Epithelial cell of prostate (primary cell): ENCODE results near the gene GRID1.

Experiments used
- DNase-seq: peaks from one replicate; pipeline ENCODE4 v3.0.0-alpha.2; 2011; ENCODE audit warnings: low read depth, low spot score
- H3K27ac ChIP-seq: fragments of 450-650 bp; 2 replicates; pipeline ENCODE4 v1.5.1; 2017; ENCODE audit warnings: mild to moderate bottlenecking

GRID1 gene

DNA sequence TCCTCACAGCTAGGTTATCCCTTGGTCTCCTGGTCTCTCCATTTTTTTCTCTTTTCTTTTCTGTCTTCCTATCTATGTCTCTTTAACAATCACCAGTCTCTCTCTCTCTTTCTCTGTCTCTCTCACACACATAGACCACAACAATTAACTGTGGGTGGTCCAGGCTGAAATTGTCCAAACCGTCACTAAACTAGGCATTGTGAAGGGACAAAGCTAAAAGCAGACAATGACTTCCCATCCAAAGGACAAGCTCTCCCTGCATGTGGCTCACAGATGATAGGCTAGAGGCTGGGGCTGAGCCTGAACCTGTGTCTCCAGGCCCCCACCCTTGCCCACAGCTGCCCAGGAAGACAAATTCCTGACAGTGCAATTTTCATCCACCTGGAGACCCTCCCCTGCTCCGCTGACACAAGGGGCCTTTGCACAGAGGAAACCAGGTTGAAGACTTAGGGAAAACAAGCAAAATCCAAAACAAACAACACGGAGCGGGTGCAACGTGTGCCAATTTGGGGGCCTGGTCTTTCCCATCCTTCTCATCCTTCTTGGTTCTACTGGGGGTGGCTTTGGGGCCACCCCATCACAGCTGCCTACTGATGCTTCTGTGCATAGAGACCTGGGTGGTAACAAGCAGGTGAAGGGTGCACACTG, 755.4 kb downstream of the GRID1 start:
- no peak for DNase-seq
- H3K27ac ChIP-seq, result no peak overlapping the region

DNA sequence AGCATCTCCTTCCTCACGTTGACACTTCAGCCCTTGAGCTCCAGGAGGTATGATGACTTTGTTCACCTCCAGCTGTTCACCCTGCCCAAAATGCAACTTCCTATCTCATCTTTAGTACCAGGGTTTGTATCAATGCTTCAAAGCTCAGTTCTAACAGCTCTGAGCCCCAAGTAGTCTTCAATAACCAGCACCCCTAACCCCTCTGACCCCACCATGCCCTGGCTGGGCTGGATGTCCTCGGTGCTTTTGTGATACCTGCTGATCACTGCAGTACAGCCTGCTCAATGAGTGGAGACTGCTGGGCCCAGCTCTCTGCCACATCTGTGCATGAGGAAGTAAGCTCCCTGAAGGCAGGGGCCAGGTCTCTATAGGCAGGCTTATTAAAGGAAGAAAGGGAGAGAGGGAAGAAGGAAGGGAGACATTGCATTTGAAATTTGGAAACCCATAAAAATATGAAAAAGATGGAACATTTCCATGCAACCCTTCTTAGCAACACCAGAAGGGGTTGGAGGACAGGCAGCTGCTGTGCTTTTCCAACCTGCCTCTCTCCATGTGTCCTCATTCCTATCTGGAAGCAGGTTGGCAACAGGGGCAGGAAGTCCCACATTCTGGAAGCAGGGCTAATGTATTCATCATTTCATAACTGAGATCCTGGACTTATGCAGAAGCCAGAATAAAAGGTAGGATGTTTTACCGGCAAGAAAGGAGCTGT, 756.1 kb downstream of the GRID1 start:
- no peak for DNase-seq
- H3K27ac ChIP-seq, result no peak overlapping the region

DNA sequence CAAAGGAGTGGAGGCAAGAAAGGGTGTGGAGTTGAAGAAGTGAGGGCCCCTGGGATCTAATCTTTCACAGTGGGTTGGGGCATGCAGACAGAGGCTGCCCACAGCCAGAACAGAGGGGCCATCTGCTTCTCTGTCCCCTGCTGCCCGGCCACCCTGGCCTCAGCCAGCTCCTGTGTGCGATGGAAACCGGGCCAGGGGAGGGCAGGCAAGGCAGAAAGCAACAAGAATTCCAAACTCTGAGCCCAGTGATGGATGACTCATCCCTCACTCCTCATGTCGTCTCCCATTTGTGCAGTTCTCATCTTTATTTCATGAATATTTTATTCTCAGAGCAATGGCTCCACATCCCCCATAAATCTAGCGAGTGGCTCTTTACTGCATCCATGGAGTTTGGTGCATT, 757.1 kb downstream of the GRID1 start:
- DNase-seq, result no peak
- no peak overlapping the region for H3K27ac ChIP-seq

DNA sequence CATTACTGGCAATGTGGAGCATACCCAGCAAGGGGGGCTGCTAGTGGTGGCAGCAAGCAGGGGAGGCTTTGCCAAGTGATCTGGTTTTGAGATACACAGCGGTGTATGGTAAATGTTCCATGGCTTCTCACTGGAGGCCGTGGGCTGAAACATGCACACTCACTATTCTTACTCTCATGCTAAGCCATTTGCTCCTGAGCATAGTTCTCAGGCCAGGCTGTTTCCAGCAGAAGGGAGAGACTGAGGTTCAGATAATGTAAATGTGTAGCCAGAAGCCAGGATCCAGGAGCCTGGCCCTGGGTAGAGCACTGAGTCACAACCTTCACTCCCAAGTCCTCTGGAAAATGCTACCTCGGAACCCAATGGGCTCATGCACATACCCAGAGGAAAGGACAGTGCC, 757.9 kb downstream of the GRID1 start:
- DNase-seq, result no peak
- no peak overlapping the region for H3K27ac ChIP-seq

DNA sequence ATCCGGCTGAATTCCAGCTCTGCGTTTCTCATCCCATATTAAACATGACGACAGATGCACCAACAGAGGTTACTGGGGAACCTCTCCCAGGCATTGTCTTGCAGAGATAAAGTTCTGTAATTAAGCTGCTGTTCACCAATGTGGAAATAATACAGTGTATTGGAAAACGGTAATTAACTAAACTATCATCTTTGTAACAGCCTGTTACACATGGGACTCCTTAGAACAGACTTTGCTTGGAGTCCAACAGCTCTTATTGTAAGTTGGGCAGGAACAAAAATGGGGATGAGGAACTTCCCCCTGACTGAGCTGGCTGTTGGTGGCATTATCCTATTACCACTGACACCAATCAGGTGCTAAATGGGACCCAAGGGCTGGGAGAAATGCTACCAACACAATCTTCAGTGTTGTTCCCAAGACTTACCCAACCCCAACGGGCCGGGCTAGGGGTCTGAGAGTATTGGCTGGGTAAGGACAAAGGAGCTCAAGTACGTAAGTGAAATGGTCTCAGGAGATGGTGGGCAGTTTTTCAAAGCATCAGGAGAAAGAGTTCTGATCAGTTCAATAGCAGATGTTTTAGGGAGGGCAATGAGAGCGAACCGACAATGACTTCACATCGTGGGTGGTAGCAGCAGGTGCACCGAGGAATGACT, 759.4 kb downstream of the GRID1 start:
- DNase-seq, result no peak
- H3K27ac ChIP-seq, result no peak overlapping the region

DNA sequence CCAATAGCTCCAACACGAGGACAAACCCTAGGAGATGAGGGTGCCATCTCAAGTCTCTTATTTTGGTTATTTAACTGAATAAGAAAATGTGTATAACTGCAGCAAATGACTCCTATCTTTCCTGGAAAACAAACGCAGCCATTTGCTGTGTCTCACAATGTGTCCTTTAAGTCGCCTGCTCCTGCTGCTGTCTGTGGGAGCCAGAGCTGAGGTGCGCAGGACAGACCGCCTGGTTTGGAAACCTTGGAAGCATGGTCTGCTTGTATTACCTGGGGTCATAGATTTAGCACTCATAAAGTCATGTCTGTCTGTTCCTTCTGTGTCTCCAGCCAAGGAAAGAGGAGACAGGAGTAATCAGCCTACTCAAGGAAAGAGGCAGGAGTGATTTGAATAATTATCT, 760.2 kb downstream of the GRID1 start:
- no peak overlapping the region for H3K27ac ChIP-seq
- no peak for DNase-seq

DNA sequence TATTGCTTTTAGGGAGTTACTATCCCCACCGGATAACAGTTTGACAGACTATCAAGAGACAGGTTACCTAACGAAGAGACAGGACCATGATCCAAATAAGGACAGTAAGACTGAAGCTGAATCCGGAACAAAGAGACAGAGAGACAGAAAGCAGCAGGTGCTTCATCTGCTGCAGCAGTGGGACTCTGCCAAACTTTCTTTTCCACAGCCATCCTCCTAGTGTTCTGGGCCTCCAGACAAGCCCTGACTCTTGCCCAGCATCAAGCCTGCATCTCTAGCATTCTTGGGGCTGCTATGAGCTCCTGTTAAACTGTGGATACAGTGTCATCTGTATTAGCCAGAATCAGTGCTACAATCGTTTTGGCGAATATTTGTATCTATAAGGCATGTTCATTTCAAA, 761.7 kb downstream of the GRID1 start:
- H3K27ac ChIP-seq, result no peak overlapping the region
- no peak for DNase-seq

DNA sequence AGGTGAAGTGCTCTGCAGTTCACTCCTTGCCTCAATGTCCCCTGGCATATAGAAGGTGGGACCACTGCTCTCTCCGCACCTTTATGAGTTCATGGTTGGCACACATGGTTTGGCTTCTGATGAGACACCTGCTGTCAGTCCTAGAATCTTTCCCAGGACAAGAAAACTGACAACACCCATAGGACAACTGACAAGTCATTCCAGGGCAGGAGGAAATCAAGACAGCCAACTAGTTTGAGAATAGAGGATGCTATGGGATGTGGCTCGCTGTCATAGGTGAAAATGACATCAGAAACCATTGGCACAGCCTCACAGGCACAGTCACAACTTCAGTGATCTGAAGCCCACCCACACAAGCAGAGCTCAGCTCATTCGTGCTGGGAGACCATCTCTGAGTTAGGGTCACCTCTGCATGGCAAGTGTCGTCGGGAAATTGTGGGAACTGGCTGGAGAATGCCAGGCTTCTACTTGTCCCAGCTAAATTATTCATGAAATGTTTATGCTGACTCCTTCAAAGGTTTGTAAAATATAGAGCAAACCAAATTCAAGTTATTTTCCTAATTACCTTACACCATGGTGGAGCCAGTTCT, 762.4 kb downstream of the GRID1 start:
- DNase-seq, result no peak
- no peak overlapping the region for H3K27ac ChIP-seq

DNA sequence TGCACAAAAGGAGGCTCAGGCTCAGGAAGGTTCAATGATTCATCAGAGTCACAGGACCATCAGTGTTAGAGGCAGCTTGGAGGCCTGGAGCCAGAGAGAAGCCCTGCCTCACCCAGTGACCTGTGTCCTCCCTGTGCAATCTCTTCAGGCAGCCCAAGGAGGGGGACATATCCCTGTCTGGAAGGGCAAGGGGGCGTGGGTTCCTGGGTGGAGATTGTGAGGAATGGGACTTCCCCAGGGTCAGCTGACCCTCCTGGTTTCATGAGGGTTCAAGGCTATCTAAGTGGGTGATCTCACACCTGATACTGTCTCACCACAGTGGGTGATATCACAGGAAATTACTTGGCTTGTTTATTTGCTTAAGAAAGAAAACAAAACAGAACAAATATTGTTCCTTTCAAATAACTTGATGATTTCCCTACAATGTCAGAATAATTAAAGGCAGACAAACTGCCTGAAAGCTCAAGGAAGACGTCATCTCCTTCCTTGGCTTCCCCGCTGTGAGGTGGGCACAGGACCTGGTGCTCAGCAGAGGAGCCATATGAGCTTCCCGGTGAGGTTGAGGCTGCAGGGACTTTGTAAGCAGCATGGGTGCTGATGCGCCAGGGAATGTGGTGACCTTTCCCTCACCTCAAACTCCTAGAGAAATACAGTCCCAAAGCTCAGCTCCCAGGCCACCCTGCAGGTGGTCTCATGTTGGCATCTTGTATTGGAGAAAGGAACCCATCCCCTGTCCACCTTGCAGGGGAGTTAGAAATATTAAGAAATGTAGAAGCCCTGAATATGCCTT, 763.2 kb downstream of the GRID1 start:
- no peak for DNase-seq
- H3K27ac ChIP-seq, result no peak overlapping the region

DNA sequence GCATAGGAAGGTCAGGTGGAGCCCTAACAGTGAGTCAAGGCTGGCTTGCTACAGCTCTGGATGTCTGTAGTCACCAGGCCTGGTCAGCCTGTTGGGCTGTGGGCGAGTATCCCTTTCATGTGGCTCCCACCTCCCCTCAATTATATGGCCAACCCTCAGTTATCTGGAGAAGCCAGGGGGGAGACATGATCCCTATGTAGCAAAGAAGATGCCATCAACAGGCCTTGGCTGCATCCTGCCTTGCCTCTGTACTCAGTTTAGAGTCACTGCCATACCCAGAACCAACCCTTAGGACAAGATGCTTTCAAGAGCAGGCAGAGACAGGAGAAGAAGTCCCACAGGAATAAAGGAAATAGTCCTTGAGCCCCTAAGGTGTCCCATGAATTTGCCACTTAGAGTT, 763.9 kb downstream of the GRID1 start:
- no peak for DNase-seq
- no peak overlapping the region for H3K27ac ChIP-seq

DNA sequence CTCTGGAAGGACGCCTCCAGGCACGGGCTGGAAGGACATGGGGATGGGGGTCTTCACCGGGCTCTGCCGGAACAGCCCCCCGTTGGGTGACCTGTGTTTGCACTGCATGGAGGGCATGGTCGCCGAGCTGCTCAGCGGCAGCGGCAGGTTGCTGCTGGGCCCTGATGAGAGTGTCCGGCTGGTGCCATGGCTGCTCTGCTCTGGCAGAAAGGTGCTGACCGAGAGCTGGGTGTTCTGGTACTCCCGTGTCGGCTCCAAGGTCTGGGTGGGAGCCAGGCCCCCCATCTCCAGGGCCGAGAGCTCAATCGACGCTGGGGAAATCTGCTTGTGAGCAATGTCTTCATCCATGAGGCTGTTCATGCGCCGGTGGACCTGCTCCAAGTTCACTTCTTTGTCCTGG, 764.3 kb downstream of the GRID1 start:
- no peak for DNase-seq
- H3K27ac ChIP-seq, result no peak overlapping the region

DNA sequence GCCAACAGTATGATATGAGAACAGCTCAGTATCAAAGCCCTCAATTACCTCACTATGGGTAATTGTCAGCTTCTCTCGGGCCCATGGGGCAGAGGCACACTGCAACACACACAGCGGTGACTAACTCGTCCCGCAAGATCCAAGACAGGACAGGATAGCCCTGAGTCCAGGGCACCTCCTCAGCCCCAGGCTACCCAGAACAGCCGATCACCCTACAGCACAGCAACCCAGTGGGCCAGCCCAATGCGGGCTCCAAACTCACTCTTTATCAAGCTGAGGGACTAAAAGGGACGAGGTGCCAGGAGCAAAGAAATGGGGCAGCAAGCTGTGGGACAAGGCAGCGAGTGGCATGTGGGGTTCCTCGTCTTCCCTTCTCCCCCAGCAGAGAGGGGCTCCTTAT, 765.1 kb downstream of the GRID1 start:
- DNase-seq, result no peak
- H3K27ac ChIP-seq, result no peak overlapping the region

DNA sequence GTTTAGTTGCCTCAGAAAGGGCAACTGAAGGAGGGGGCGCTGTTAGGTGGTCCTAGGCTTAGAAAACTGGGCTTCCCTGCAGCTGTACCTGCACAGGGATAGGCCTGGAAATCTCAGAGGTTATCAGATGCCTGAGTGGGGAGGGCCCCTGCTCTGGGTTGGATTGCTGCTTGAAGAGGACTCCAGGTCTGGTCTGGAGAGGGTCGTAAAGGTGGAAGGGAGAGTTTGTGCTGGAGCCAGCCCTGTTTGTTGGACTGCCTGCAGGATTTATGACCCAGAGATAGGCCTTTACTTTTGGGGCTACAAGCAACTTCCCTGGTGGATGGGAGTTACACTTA, 765.9 kb downstream of the GRID1 start:
- no peak overlapping the region for H3K27ac ChIP-seq
- no peak for DNase-seq

DNA sequence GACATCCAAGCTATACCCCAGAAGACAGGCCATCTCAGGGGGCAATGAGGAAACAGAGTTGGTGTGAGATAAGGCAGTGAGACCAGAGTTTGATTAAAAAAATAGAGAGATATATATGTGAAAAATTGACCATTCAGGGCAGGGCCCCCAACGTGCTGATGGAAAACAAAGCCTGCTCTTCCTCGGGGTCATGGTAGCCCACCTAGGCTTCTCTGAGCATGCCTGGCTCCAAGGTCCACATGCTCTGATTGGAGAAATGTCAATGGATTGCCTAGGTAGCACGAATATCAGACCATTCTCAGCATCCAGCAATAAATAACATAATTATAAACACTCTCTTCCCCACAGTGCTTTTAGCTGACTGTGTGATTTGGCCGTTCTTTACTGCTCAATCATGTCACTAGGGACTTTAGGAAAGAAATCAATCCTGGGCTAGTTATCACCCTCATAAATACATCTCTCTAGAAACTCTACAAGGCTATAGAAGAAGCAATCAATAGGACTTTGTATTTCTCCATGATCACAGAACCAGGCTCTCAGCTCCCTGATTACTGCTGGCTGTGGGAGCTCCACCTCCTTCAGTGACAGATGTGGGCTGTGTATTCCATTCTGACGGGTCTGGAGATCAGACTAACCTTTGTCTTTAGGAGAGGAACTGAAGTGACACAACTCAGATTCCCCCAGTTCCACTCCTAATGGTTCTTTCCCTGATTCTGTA, 766.4 kb downstream of the GRID1 start:
- H3K27ac ChIP-seq, result no peak overlapping the region
- DNase-seq, result no peak

DNA sequence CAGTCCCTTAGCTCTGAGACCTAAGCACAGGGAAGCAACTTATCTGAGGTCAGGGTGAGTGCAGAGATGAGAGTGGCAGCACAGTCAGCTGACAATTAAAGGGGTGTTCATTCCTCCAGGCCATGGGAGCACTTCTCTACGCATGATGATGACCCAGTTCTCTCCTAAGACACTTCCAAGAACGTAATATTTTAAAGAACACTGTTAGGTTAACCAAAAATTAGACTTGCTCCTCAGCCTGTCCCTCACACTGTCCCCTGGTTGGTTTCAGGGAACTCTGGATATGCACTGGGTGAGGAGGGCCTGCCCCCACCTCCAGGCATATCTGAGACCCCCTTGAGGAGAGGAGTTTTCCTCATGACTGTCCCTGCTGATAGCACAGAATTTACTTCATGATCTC, 767.5 kb downstream of the GRID1 start:
- DNase-seq, result no peak
- H3K27ac ChIP-seq, result no peak overlapping the region

DNA sequence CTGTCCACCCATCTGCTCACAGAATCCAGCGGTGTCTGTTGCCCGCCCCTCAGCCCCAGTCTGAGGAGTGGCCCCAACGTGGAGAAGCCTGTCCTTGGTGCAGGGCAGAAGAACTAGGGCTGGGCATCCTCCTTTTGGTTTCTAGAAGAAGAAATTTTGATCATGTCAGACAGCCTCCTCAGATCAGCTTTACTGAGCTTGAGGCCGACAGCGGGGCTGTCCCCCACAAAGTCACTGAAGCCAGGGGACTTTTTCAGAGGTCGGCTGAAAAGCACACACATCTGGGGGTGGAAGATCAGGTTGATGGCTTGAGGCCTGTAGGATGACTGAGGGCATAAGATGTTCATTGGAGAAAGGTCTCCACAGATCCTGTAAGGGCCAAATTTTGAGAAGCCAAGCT, 767.9 kb downstream of the GRID1 start:
- no peak for DNase-seq
- H3K27ac ChIP-seq, result no peak overlapping the region

DNA sequence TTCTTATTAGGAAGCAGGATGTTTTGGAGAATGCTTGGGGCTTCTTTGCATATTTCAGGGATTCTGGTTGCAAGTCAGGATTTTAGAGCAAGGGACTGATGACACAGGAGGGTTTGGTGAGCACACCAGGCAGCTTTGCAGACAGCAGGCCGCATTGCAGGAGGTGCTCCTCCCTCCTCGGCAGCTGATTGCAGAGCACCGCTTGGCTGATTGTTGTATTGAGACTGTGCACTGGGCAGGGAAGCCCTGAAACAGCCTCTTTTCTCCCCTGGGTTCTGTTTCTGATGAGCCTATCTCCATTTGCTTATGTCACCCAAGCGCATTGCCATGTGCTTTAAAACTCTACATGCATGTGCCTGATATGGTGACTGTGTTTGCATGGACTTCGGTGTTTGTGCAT, 769.6 kb downstream of the GRID1 start:
- no peak overlapping the region for H3K27ac ChIP-seq
- DNase-seq, result no peak

DNA sequence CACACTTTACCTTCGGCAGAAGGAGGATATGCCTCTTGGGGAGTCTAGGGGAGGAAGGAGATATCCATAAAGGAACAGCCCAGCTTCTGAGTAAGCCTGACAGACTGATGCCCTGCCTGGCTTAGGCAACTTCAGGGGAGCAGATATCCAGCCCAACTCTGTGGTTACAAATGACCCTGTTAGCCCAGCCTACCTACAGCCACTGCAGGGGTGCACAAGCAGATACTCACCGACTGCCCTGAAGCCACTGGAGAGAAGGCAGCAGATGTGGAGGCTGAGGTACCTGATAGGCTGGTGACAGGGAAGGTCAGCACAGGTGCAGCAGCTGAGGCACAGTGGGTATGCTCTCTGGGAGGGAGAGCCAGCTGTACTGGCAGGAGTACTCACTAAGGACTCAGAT, 770.2 kb downstream of the GRID1 start:
- H3K27ac ChIP-seq, result no peak overlapping the region
- DNase-seq, result no peak

DNA sequence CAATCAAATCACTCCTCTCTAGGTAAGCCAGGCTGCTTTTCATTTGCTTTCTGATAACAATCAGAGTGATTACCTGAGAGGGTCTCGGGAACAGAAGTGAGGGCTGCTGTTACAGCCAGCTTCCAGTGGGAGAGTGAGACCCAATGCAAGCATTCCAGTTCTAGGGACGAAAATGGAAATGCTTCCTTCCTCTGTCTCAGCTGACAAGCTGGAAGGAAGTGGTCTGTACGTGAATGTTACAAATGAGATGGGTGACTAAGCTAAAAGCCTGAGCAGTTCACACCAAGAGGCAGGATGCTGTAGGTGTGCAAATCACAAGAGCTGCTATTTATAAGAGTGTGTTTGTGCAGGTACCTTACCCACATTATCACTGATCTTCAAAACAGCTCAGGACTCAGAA, 772.4 kb downstream of the GRID1 start:
- H3K27ac ChIP-seq, result no peak overlapping the region
- no peak for DNase-seq

DNA sequence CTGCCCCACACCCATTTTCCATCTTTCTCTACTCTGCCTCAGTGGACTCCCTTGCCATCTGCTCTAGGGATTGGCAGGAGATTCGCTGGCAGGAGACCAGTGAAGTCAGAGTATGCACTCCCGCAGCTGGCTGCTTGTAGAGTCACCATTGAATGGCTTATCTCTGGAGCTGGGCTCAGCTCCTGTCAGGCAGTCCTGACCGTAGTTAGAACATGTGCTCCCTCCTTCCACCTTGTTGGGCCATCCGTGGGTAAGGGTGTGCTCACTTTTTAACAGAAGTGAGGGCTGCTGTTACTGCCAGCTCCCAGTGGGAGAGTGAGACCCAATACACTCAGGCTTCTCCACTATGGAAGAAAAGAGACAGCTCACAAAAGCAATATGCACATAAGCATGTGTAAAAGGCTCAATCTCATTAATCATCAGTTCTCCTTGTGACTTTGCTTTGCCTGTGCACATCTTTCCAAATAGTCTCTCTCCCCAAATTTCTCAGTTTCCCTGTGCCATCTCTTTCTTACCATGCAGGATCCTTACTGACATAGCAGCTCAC, 773.3 kb downstream of the GRID1 start:
- no peak overlapping the region for H3K27ac ChIP-seq
- DNase-seq, result no peak
